Mesenchymal stem cell (in vitro differentiated cells and primary cell): ENCODE data around the gene TLE5.
"Not testable (repeated sequence)": the region's sequence is repeated elsewhere in the genome, so short reads cannot be mapped to it uniquely, and the experiment has no call there.

Experiments used
- DNase-seq: peaks from one replicate; pipeline ENCODE4 v3.0.0-alpha.2; 2013
- H2AFZ ChIP-seq: one replicate; pipeline ENCODE4 v1.6.1; 2013; ENCODE audit warnings: low read depth, mild to moderate bottlenecking, control low read depth, inconsistent platforms, low read length, moderate library complexity
- H2AK5ac ChIP-seq: 2 replicates; pipeline ENCODE4 v1.6.1; 2013; ENCODE audit warnings: low read length, moderate library complexity, mild to moderate bottlenecking, inconsistent platforms; ENCODE audit not compliant: severe bottlenecking
- H2BK120ac ChIP-seq: one replicate; pipeline ENCODE4 v1.6.1; 2013; ENCODE audit warnings: low read depth, mild to moderate bottlenecking, inconsistent platforms, low read length, moderate library complexity
- H2BK12ac ChIP-seq, 2 experiments: one replicate each; pipeline ENCODE4 v1.6.1; 2013; ENCODE audit warnings: inconsistent platforms in 2 of 2, low read length in 2 of 2, mild to moderate bottlenecking in 2 of 2, moderate library complexity in 2 of 2, control low read depth in 1 of 2
- H2BK15ac ChIP-seq: one replicate; pipeline ENCODE4 v1.6.1; 2013; ENCODE audit warnings: mild to moderate bottlenecking, low read depth, inconsistent platforms; ENCODE audit not compliant: poor library complexity, severe bottlenecking
- H2BK5ac ChIP-seq: 2 replicates; pipeline ENCODE4 v1.6.1; 2013; ENCODE audit warnings: low read depth, mild to moderate bottlenecking, low read length, control low read depth, inconsistent platforms; ENCODE audit not compliant: poor library complexity, severe bottlenecking
- H3K14ac ChIP-seq, 2 experiments: one replicate each; pipeline ENCODE4 v1.6.1; 2013; ENCODE audit warnings: inconsistent platforms in 2 of 2, low read length in 2 of 2, control low read depth in 1 of 2, mild to moderate bottlenecking in 1 of 2, moderate library complexity in 1 of 2
- H3K18ac ChIP-seq, 2 experiments: one replicate each; pipeline ENCODE4 v1.6.1; 2013; ENCODE audit warnings: inconsistent platforms in 2 of 2, low read length in 2 of 2, control low read depth in 1 of 2, low read depth in 1 of 2, mild to moderate bottlenecking in 1 of 2
- H3K23ac ChIP-seq, 2 experiments: one replicate each; pipeline ENCODE4 v1.6.1; 2013; ENCODE audit warnings: inconsistent platforms in 2 of 2, low read length in 2 of 2, mild to moderate bottlenecking in 2 of 2, moderate library complexity in 2 of 2, control low read depth in 1 of 2
- H3K27ac ChIP-seq: 2 replicates; pipeline ENCODE4 v1.5.1; 2013; ENCODE audit warnings: mild to moderate bottlenecking, moderate library complexity, low read length, control low read depth, inconsistent platforms; ENCODE audit not compliant: poor library complexity, severe bottlenecking
- H3K27me3 ChIP-seq, 2 experiments: 2 replicates each; pipeline versions ENCODE4 v1.6.1 to v1.7.0; 2013; ENCODE audit warnings: low read length in 2 of 2, mild to moderate bottlenecking in 2 of 2, moderate library complexity in 2 of 2, control low read depth in 1 of 2, inconsistent platforms in 1 of 2; ENCODE audit not compliant: control insufficient read depth in 1 of 2, insufficient read depth in 1 of 2
- H3K36me3 ChIP-seq, 2 experiments: 2 replicates each; pipeline versions ENCODE4 v1.6.1 to v1.7.0; 2013; ENCODE audit warnings: low read length in 2 of 2, control low read depth in 1 of 2, inconsistent platforms in 1 of 2, low read depth in 1 of 2, mild to moderate bottlenecking in 1 of 2; ENCODE audit not compliant: insufficient read depth in 2 of 2, control insufficient read depth in 1 of 2
- H3K4ac ChIP-seq, 2 experiments: one replicate each; pipeline ENCODE4 v1.6.1; 2013; ENCODE audit warnings: inconsistent platforms in 2 of 2, low read length in 2 of 2, mild to moderate bottlenecking in 2 of 2, moderate library complexity in 2 of 2, control low read depth in 1 of 2, low read depth in 1 of 2
- H3K4me1 ChIP-seq: 2 replicates; pipeline ENCODE4 v1.6.1; 2013; ENCODE audit warnings: low read depth, low read length, control low read depth; ENCODE audit not compliant: control insufficient read depth, insufficient read depth
- H3K4me2 ChIP-seq: 2 replicates; pipeline ENCODE4 v1.6.1; 2013; ENCODE audit warnings: low read length, mild to moderate bottlenecking, inconsistent platforms; ENCODE audit not compliant: poor library complexity, severe bottlenecking
- H3K4me3 ChIP-seq, 2 experiments: 2 replicates each; pipeline versions ENCODE4 v1.5.1 to v1.7.0; 2013; ENCODE audit warnings: low read length in 2 of 2, mild to moderate bottlenecking in 2 of 2, control low read depth in 1 of 2, low read depth in 1 of 2; ENCODE audit not compliant: insufficient read depth in 1 of 2
- H3K79me1 ChIP-seq: replicated peaks from 2 replicates; pipeline ENCODE4 v1.6.1; 2013; ENCODE audit warnings: mild to moderate bottlenecking, control low read depth, low read length, inconsistent platforms; ENCODE audit not compliant: poor library complexity, severe bottlenecking
- H3K9ac ChIP-seq: 2 replicates; pipeline ENCODE4 v1.7.0; 2013; ENCODE audit warnings: mild to moderate bottlenecking, low read length, moderate library complexity
- H3K9me3 ChIP-seq: 2 replicates; pipeline ENCODE4 v1.7.0; 2013; ENCODE audit warnings: mild to moderate bottlenecking, low read length; ENCODE audit not compliant: control insufficient read depth
- H4K8ac ChIP-seq: one replicate; pipeline ENCODE4 v1.6.1; 2013; ENCODE audit warnings: inconsistent platforms, mild to moderate bottlenecking, low read length, moderate library complexity
- H4K91ac ChIP-seq: one replicate; pipeline ENCODE4 v1.6.1; 2013; ENCODE audit warnings: mild to moderate bottlenecking, low read length, inconsistent platforms
- WGBS: methylation state at CpG from one replicate; pipeline ENCODE4 v1.1.7; 2013; ENCODE audit warnings: mixed read lengths; 5-methylcytosine and 5-hydroxymethylcytosine counted together

The TLE5 gene

DNA sequence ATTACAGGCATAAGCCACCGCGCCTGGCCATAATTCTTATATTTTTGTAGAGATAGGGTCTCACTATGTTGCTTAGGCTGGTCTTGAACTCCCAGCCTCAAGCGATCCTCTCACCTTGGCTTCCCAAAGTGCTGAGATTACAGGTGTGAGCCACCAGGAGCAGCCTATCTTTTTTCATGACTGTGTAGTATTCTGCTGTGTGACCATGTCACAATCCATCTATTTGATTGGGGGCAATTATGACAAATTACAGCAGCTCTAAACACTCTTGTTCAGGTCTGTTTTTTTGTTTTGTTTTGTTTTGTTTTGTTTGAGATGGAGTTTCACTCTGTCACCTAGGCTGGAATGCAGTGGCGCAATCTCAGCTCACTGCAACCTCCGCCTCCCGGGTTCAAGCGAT is 12.3 kb downstream of the TLE5 start:
- not testable (repeated sequence) for H3K9ac ChIP-seq, H3K18ac ChIP-seq, H3K4ac ChIP-seq, H3K23ac ChIP-seq, DNase-seq, H2AFZ ChIP-seq, H4K8ac ChIP-seq, H4K91ac ChIP-seq, H2BK12ac ChIP-seq, H3K14ac ChIP-seq, H2BK15ac ChIP-seq, H2BK5ac ChIP-seq, H2BK120ac ChIP-seq, H2AK5ac ChIP-seq, H3K4me2 ChIP-seq, H3K27me3 ChIP-seq, H3K4me3 ChIP-seq, H3K9me3 ChIP-seq, H3K79me1 ChIP-seq, H3K27ac ChIP-seq
- H3K36me3 ChIP-seq = peaks cover 20 to 30% of the 10 kb centered on the region in 2 experiments
- WGBS = 97% methylated on average over 7 of the region's 7 CpGs
- peaks cover 14% of the 10 kb centered on the region for H3K4me1 ChIP-seq

GRCh38 chr19:3049089-3049488 is 13.2 kb downstream of the TLE5 start:
- 97% methylated on average over 3 of the region's 3 CpGs for WGBS
- Histone ChIP-seq H2BK5ac (no peak overlapping the region), H2BK120ac (no peak overlapping the region), H4K8ac (no peak overlapping the region), H3K4ac (no peak overlapping the region), H3K36me3 (peaks cover 11 to 21% of the 10 kb centered on the region in 2 experiments), H3K4me2 (no peak overlapping the region), H3K79me1 (peaks cover 6% of the 10 kb centered on the region), H2BK12ac (no peak overlapping the region), H3K9me3 (no peaks in the 10 kb centered on the region), H4K91ac (no peak overlapping the region), H3K14ac (no peak overlapping the region), H2BK15ac (no peak overlapping the region), H2AFZ (no peak overlapping the region), H3K23ac (no peak overlapping the region), H3K4me3 (no peak overlapping the region), H3K4me1 (peaks cover 6% of the 10 kb centered on the region), H3K27ac (no peak overlapping the region), H2AK5ac (peak overlapping the region; percentile 68), H3K9ac (no peak overlapping the region), H3K18ac (peak overlapping the region in 1 of 2 experiments; percentile 8), H3K27me3 (peaks cover 0 to 4% of the 10 kb centered on the region in 2 experiments)
- DNase-seq = no peak

- H3K27ac ChIP-seq = no peak overlapping the region
- H3K9me3 ChIP-seq = no peaks in the 10 kb centered on the region
- no peak overlapping the region for H3K23ac ChIP-seq
- peak overlapping the region in 1 of 2 experiments; percentile 34 for H3K18ac ChIP-seq
- H3K27me3 ChIP-seq = peaks cover 0 to 4% of the 10 kb centered on the region in 2 experiments
- H3K4me1 ChIP-seq = peaks cover 4% of the 10 kb centered on the region
- no peak overlapping the region for H2BK5ac ChIP-seq
- no peak overlapping the region for H4K8ac ChIP-seq
- H2AK5ac ChIP-seq = peak overlapping the region; percentile 46
- H2AFZ ChIP-seq = no peak overlapping the region
- no peak overlapping the region for H2BK12ac ChIP-seq
- no peak overlapping the region for H2BK15ac ChIP-seq
- peak overlapping the region in 1 of 2 experiments; percentile 70 for H3K4me3 ChIP-seq
- H3K4ac ChIP-seq = peak overlapping the region in 1 of 2 experiments; percentile 56
- no peak overlapping the region for H3K9ac ChIP-seq
- H3K4me2 ChIP-seq = no peak overlapping the region
- 78% methylated on average over 5 of the region's 5 CpGs for WGBS
- H3K79me1 ChIP-seq = no peaks in the 10 kb centered on the region
- no peak overlapping the region for H4K91ac ChIP-seq
- no peak overlapping the region for H3K14ac ChIP-seq
- no peak for DNase-seq
- peaks cover 2 to 12% of the 10 kb centered on the region in 2 experiments for H3K36me3 ChIP-seq
- no peak overlapping the region for H2BK120ac ChIP-seq
Observed at GRCh38 chr19:3048190-3048533, 14.1 kb downstream of the TLE5 start.

DNA sequence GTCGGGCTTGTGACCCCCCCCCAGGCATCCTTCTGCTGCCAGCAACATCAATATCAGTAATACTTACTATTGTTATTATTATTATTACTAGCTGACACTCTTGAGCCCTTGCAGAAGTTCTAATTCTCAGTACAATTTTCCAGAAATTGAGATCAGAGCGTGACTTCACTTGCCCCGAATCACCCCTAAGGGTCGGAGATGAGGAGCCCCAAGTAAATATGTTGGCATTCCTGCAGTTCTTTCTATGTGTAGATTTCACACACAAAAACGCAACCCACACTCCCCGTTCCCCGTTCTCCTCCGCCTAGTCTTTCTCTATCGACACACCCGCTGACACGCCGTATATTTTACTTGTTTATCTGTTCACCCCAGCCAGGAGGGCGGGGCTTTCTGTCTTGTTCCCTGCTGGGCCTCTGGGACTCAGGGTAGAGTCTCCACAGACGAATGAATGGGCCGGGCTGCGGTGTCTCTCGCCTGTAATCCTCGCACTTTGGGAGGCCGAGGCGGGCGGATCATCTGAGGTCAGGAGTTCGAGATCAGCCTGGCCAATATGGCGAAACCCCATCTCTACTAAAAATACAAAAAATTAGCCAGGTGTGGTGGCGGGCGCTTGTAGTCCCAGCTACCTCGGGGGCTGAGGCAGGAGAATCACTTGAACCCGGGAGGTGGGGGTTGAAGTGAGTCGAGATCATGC is 14.7 kb downstream of the TLE5 start:
- no peak overlapping the region for H2BK5ac ChIP-seq
- no peak overlapping the region for H4K91ac ChIP-seq
- peak overlapping the region in 1 of 2 experiments; percentile 34 for H3K18ac ChIP-seq
- no peak overlapping the region for H3K14ac ChIP-seq
- H3K9me3 ChIP-seq = no peaks in the 10 kb centered on the region
- 10% methylated on average over 23 of the region's 28 CpGs for WGBS
- DNase-seq = peak; percentile 93
- H3K27ac ChIP-seq = peak overlapping the region; percentile 28
- peaks cover 0 to 4% of the 10 kb centered on the region in 2 experiments for H3K27me3 ChIP-seq
- H3K79me1 ChIP-seq = no peaks in the 10 kb centered on the region
- peaks cover 4% of the 10 kb centered on the region for H3K4me1 ChIP-seq
- H2BK15ac ChIP-seq = no peak overlapping the region
- peak overlapping the region; percentile 81 for H3K4me2 ChIP-seq
- no peak overlapping the region for H3K4ac ChIP-seq
- peak overlapping the region; percentile 17 for H3K9ac ChIP-seq
- H2BK120ac ChIP-seq = peak overlapping the region; percentile 93
- no peak overlapping the region for H2BK12ac ChIP-seq
- H2AK5ac ChIP-seq = no peak overlapping the region
- peak overlapping the region; percentile 26 to 70 for H3K4me3 ChIP-seq
- no peak overlapping the region for H3K23ac ChIP-seq
- no peak overlapping the region for H2AFZ ChIP-seq
- no peak overlapping the region for H4K8ac ChIP-seq
- H3K36me3 ChIP-seq = peaks cover 0 to 7% of the 10 kb centered on the region in 2 experiments
